Nephron (organoid): ENCODE results near the gene SSBP2.
A peak's percentile ranks its signal among the peaks of the same experiment; 100 is the strongest.
"Not testable (repeated sequence)": the region's sequence is repeated elsewhere in the genome, so short reads cannot be mapped to it uniquely, and the experiment has no call there.

ENCODE experiments used
- H3K27ac Mint-ChIP-seq, 3 experiments: 2 replicates each; pipeline ENCODE4 v1.8.0; 2020; ENCODE audit warnings: mixed read lengths in 3 of 3, mild to moderate bottlenecking in 2 of 3, moderate library complexity in 1 of 3
- H3K27me3 Mint-ChIP-seq: 2 replicates; pipeline ENCODE4 v1.8.0; 2021; ENCODE audit warnings: low read depth, mild to moderate bottlenecking, moderate library complexity, mixed read lengths
- H3K36me3 Mint-ChIP-seq: 2 replicates; pipeline ENCODE4 v1.8.0; 2020; ENCODE audit warnings: low read depth, mixed read lengths
- H3K4me1 Mint-ChIP-seq: 2 replicates; pipeline ENCODE4 v1.8.0; 2020; ENCODE audit warnings: mixed read lengths
- H3K4me3 Mint-ChIP-seq, 3 experiments: 2 replicates each; pipeline ENCODE4 v1.8.0; 2020; ENCODE audit warnings: mild to moderate bottlenecking in 3 of 3, mixed read lengths in 3 of 3, moderate library complexity in 2 of 3
- H3K9me3 Mint-ChIP-seq: 2 replicates; pipeline ENCODE4 v1.8.0; 2020; ENCODE audit warnings: mixed read lengths
- CTCF ChIP-seq, 3 experiments: fragments of 200-600 bp; sonication (generic); IDR thresholded peaks; one replicate each; pipeline ENCODE4 v1.5.0; 2021; ENCODE audit warnings: antibody characterized with exemption in 3 of 3; ENCODE audit not compliant: unreplicated experiment in 3 of 3

The SSBP2 gene

GRCh38 chr5:81718300-81718699, 32.6 kb downstream of the SSBP2 start:
- Mint-ChIP-seq H3K9me3 (no peaks in the 10 kb centered on the region), H3K4me1 (peaks cover 51% of the 10 kb centered on the region), H3K4me3 (peak overlapping the region in 1 of 3 experiments; percentile 23), H3K36me3 (peaks cover 27% of the 10 kb centered on the region), H3K27ac (peak overlapping the region; percentile 37 to 63 (median 55)), H3K27me3 (no peaks in the 10 kb centered on the region)
- no peak for TF ChIP-seq CTCF (IDR thresholded peaks at IDR 0.05; ENCODE audit: unreplicated experiment in 3 of 3)

DNA sequence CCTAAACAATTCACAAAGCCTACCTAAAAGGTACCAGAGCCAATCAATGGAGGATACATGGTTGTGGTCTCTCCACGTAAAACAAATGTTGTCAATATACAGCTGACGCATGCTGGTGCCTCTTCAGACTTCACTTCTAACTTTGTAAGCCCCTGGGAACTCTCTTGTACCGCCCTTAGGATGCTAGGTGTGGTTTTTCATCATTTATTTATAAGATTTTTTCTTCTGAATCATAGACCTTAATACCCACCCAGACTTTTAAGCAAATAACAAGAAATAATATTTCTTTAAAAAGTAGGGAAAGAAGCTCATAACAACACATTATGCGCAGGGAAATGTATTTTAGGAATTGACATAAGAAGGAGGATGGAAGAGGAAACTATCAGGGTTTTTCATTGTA, 33.0 kb downstream of the SSBP2 start:
- peaks cover 30% of the 10 kb centered on the region for H3K36me3 Mint-ChIP-seq
- H3K4me1 Mint-ChIP-seq: peaks cover 50% of the 10 kb centered on the region
- H3K27ac Mint-ChIP-seq: peak overlapping the region; percentile 37 to 63 (median 55)
- H3K4me3 Mint-ChIP-seq: peak overlapping the region in 1 of 3 experiments; percentile 23
- H3K27me3 Mint-ChIP-seq: no peaks in the 10 kb centered on the region
- no peaks in the 10 kb centered on the region for H3K9me3 Mint-ChIP-seq
- no peak for TF ChIP-seq CTCF (IDR thresholded peaks at IDR 0.05; ENCODE audit: unreplicated experiment in 3 of 3)

DNA sequence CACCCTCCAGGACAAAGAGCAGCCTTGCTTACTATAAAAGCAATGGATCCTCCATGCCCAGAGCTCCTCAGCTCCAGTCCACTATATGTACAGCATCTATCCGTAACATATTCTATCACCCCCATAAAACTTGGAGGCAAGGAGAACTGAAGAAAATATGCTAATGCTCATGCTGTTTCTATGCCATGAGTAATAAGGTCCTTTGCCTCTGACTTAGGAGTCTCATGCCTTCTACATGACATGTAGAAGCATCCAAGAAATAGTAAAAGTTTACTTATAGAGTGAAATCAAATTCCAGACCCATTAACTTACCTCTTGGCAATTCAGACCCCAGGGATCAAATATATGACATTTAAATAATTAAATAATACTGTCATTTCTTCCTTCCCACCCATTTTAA, 33.7 kb downstream of the SSBP2 start:
- Mint-ChIP-seq H3K4me1 (peaks cover 50% of the 10 kb centered on the region), H3K9me3 (no peaks in the 10 kb centered on the region), H3K4me3 (no peak overlapping the region), H3K27ac (no peak overlapping the region), H3K36me3 (peaks cover 30% of the 10 kb centered on the region), H3K27me3 (no peaks in the 10 kb centered on the region)
- TF ChIP-seq CTCF (IDR thresholded peaks at IDR 0.05; ENCODE audit: unreplicated experiment in 3 of 3): no peak

DNA sequence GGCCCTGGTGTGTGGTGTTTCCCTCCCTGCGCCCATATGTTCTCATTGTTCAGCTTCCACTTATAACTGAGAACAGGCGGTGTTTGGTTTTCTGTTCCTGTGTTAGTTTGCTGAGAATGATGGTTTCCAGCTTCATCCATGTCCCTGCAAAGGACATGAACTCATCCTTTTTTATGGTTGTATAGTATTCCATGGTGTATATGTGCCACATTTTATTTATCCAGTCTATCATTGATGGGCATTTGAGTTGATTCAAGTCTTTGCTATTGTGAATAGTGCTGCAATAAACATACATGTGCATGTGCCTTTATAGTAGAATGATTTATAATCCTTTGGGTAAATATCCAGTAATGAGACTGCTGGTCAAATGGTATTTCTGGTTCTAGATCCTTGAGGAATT, 36.8 kb downstream of the SSBP2 start:
- Mint-ChIP-seq H3K4me1 (peaks cover 31% of the 10 kb centered on the region), H3K36me3 (peaks cover 35% of the 10 kb centered on the region)
- not testable (repeated sequence) for H3K27ac Mint-ChIP-seq, H3K9me3 Mint-ChIP-seq, H3K27me3 Mint-ChIP-seq, H3K4me3 Mint-ChIP-seq

DNA sequence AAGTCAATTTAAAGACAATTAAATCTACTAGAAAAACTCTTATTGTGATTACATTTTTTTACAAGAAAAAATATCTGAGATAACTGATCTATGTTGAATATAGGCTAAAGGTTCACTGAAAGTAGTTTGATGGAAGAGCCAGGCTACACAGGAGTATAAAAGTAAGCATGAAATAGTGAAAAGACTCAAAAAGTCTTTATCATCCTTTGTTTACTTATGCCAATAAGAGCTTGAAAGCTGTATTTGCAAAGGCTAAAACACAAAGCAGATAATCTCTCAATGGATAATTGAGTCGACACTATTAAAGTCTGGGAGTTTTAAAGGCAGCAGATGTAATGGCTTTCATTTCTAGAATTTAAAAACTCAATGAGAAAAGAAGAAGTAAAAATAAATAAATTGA, 42.0 kb downstream of the SSBP2 start:
- Mint-ChIP-seq H3K9me3 (peaks cover 3% of the 10 kb centered on the region), H3K27me3 (no peaks in the 10 kb centered on the region), H3K36me3 (peaks cover 39% of the 10 kb centered on the region), H3K27ac (no peak overlapping the region), H3K4me3 (no peak overlapping the region), H3K4me1 (peaks cover 8% of the 10 kb centered on the region)
- no peak for TF ChIP-seq CTCF (IDR thresholded peaks at IDR 0.05; ENCODE audit: unreplicated experiment in 3 of 3)

- Mint-ChIP-seq H3K4me3 (no peak overlapping the region), H3K4me1 (no peaks in the 10 kb centered on the region)
These were observed 47.1 kb downstream of the SSBP2 start for GRCh38 chr5:81703840-81704239.

More at GRCh38 chr5:81703840-81704239, 47.1 kb downstream of the SSBP2 start:
- Mint-ChIP-seq H3K9me3 (peaks cover 30% of the 10 kb centered on the region), H3K36me3 (peaks cover 65% of the 10 kb centered on the region), H3K27ac (peak overlapping the region in 1 of 3 experiments; percentile 13), H3K27me3 (no peaks in the 10 kb centered on the region)
- no peak for TF ChIP-seq CTCF (IDR thresholded peaks at IDR 0.05; ENCODE audit: unreplicated experiment in 3 of 3)
